Smooth muscle cell (in vitro differentiated cells): ENCODE results near the gene RALBP1. TPM values are rescaled to one million over a fixed set of nuclear protein-coding genes. Genes with fewer than 3 reads are reported as not detected.
"Not testable (repeated sequence)": the region's sequence is repeated elsewhere in the genome, so short reads cannot be mapped to it uniquely, and the experiment has no call there.

Experiments used
- DNase-seq: peaks from one replicate; lab custom pipeline; 2025; ENCODE audit not compliant: unreplicated experiment; lab: John Stamatoyannopoulos, UW
- H2AFZ ChIP-seq: fragments of 200-600 bp; sonication (generic); 2 replicates; pipeline ENCODE4 v1.6.0; 2016; ENCODE audit warnings: antibody characterized with exemption, low read depth, mild to moderate bottlenecking
- H3F3A ChIP-seq: fragments of 200-600 bp; sonication (generic); 2 replicates; pipeline ENCODE4 v1.6.0; 2017; ENCODE audit warnings: antibody characterized with exemption, low read depth
- H3K27ac ChIP-seq: fragments of 200-600 bp; sonication (generic); 2 replicates; pipeline ENCODE4 v1.5.1; 2016; ENCODE audit warnings: low read depth, mild to moderate bottlenecking
- H3K27me3 ChIP-seq: fragments of 200-600 bp; sonication (generic); 2 replicates; pipeline ENCODE4 v1.6.1; 2016; ENCODE audit warnings: low read depth, mild to moderate bottlenecking
- H3K36me3 ChIP-seq: fragments of 200-600 bp; sonication (generic); 2 replicates; pipeline ENCODE4 v1.5.1; 2016; ENCODE audit warnings: low read depth
- H3K4me1 ChIP-seq: fragments of 200-600 bp; sonication (generic); 2 replicates; pipeline ENCODE4 v1.5.1; 2016; ENCODE audit warnings: low read depth
- H3K4me2 ChIP-seq: fragments of 200-600 bp; sonication (generic); 2 replicates; pipeline ENCODE4 v1.6.0; 2016; ENCODE audit warnings: mild to moderate bottlenecking
- H3K4me3 ChIP-seq: fragments of 200-600 bp; sonication (generic); 2 replicates; pipeline ENCODE4 v1.5.1; 2016; ENCODE audit warnings: mild to moderate bottlenecking
- H3K79me2 ChIP-seq: fragments of 200-600 bp; sonication (generic); 2 replicates; pipeline ENCODE4 v1.6.0; 2016; ENCODE audit warnings: low read depth, mild to moderate bottlenecking
- H3K9ac ChIP-seq: fragments of 200-600 bp; sonication (generic); 2 replicates; pipeline ENCODE4 v1.6.0; 2016; ENCODE audit warnings: low read depth
- H3K9me3 ChIP-seq: fragments of 200-600 bp; sonication (generic); replicated peaks from 2 replicates; pipeline ENCODE4 v1.5.1; 2016; ENCODE audit warnings: low read depth
- H4K20me1 ChIP-seq: fragments of 200-600 bp; sonication (generic); 2 replicates; pipeline ENCODE4 v1.6.0; 2016; ENCODE audit warnings: low read depth
- WGBS: methylation state at CpG from one replicate; pipeline ENCODE4 v1.1.7; 2016; ENCODE audit warnings: low lambda C conversion rate; 5-methylcytosine and 5-hydroxymethylcytosine counted together
- polyA plus RNA-seq: library from polyadenylated mRNA; unstranded; fragments of >200 nt; fragmentation: Nextera tagmentation; extraction: Ambion mirVana; gene quantifications from 2 replicates; pipeline ENCODE4 v1.2.1, GENCODE V29; 2016
- total RNA-seq: library from RNA; depleted of rRNA; stranded (reverse); fragments of >200 nt; gene quantifications from 2 replicates; pipeline ENCODE4 v1.2.3, GENCODE V29; 2014
- TF ChIP-seq, protein P1 (sequence below): fragments of 200-600 bp; sonication (generic); IDR thresholded peaks from 2 replicates; pipeline ENCODE4 v1.5.1; 2017; ENCODE audit warnings: borderline replicate concordance, mild to moderate bottlenecking, antibody characterized with exemption; ENCODE audit not compliant: insufficient read depth, poor library complexity, severe bottlenecking

Gene RALBP1
- total and polyA plus RNA-seq, 2 experiments from 2014 or later: 33.3 to 33.6 TPM

GRCh38 chr18:9428862-9429661, 46.3 kb upstream of the RALBP1 start:
- TF ChIP-seq, protein P1, sequence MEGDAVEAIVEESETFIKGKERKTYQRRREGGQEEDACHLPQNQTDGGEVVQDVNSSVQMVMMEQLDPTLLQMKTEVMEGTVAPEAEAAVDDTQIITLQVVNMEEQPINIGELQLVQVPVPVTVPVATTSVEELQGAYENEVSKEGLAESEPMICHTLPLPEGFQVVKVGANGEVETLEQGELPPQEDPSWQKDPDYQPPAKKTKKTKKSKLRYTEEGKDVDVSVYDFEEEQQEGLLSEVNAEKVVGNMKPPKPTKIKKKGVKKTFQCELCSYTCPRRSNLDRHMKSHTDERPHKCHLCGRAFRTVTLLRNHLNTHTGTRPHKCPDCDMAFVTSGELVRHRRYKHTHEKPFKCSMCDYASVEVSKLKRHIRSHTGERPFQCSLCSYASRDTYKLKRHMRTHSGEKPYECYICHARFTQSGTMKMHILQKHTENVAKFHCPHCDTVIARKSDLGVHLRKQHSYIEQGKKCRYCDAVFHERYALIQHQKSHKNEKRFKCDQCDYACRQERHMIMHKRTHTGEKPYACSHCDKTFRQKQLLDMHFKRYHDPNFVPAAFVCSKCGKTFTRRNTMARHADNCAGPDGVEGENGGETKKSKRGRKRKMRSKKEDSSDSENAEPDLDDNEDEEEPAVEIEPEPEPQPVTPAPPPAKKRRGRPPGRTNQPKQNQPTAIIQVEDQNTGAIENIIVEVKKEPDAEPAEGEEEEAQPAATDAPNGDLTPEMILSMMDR: no peak
- H3F3A ChIP-seq: no peaks in the 10 kb centered on the region
- H3K4me1 ChIP-seq: peaks cover 8% of the 10 kb centered on the region
- no peak for DNase-seq
- H3K9ac ChIP-seq: no peak overlapping the region
- H3K79me2 ChIP-seq: no peaks in the 10 kb centered on the region
- 93% methylated on average over 6 of the region's 6 CpGs for WGBS
- no peak overlapping the region for H3K4me2 ChIP-seq
- no peaks in the 10 kb centered on the region for H3K9me3 ChIP-seq
- H3K36me3 ChIP-seq: no peaks in the 10 kb centered on the region
- no peak overlapping the region for H3K4me3 ChIP-seq
- no peak overlapping the region for H3K27ac ChIP-seq
- no peaks in the 10 kb centered on the region for H3K27me3 ChIP-seq
- no peak overlapping the region for H2AFZ ChIP-seq
- H4K20me1 ChIP-seq: no peaks in the 10 kb centered on the region

DNA sequence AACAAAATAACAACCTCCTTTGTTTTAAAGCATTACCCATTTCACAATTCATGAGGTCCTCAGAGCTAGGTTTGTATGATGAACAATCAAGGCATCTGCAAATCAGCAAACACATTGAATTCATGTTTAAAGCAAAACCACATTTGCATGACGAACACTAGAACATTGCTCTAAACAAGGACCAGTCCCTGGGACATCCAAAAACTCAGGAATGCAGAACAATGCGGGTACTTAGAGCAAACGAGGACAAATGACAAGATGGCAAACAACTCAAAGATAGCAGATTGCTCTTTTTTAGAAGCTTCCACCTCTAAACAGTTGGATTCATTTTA, 45.7 kb upstream of the RALBP1 start:
- TF ChIP-seq, protein P1: no peak
- H3F3A ChIP-seq: no peaks in the 10 kb centered on the region
- H3K9ac ChIP-seq: no peak overlapping the region
- H4K20me1 ChIP-seq: no peaks in the 10 kb centered on the region
- DNase-seq: no peak
- H3K79me2 ChIP-seq: no peaks in the 10 kb centered on the region
- H3K27me3 ChIP-seq: no peaks in the 10 kb centered on the region
- 78% methylated on average over 3 of the region's 3 CpGs for WGBS
- no peak overlapping the region for H3K4me3 ChIP-seq
- no peaks in the 10 kb centered on the region for H3K9me3 ChIP-seq
- H3K36me3 ChIP-seq: no peaks in the 10 kb centered on the region
- H3K4me2 ChIP-seq: no peak overlapping the region
- no peak overlapping the region for H3K27ac ChIP-seq
- peaks cover 10% of the 10 kb centered on the region for H3K4me1 ChIP-seq
- H2AFZ ChIP-seq: no peak overlapping the region

- not testable (repeated sequence) for H2AFZ ChIP-seq, H3K4me2 ChIP-seq, H3K9me3 ChIP-seq, H3K9ac ChIP-seq, H3K27ac ChIP-seq, H3K79me2 ChIP-seq, H3K4me3 ChIP-seq, H3K36me3 ChIP-seq, DNase-seq, H4K20me1 ChIP-seq, H3F3A ChIP-seq, H3K27me3 ChIP-seq
- peaks cover 17% of the 10 kb centered on the region for H3K4me1 ChIP-seq
- 96% methylated on average over 22 of the region's 22 CpGs for WGBS
Observed at GRCh38 chr18:9430315-9430714, 45.0 kb upstream of the RALBP1 start.

DNA sequence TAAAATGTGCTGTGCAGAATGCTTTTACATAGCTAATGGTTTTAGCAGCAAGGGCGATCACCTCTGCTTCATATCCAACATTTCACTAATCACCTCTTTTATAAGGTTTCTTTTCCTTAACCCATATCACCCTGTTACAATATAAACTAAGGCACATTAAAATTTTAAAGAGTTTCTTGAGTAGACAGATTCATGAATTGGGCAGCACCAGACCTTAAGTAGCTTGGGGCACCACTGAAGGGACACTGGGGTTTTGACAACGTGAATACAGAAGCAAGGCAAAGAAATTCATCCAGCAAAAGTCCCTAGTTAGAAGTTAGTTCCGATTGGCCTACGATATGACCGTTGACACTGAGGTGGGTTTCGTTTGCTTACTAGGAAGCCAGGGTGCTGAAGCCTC, 44.0 kb upstream of the RALBP1 start:
- TF ChIP-seq, protein P1: no peak
- Histone ChIP-seq H3K9ac (no peak overlapping the region), H3F3A (no peaks in the 10 kb centered on the region), H4K20me1 (no peaks in the 10 kb centered on the region), H3K4me1 (peaks cover 21% of the 10 kb centered on the region), H2AFZ (no peak overlapping the region), H3K79me2 (no peaks in the 10 kb centered on the region), H3K27me3 (no peaks in the 10 kb centered on the region), H3K9me3 (no peaks in the 10 kb centered on the region), H3K27ac (no peak overlapping the region), H3K4me3 (no peak overlapping the region), H3K4me2 (no peak overlapping the region), H3K36me3 (no peaks in the 10 kb centered on the region)
- no peak for DNase-seq
- 94% methylated on average over 6 of the region's 6 CpGs for WGBS

DNA sequence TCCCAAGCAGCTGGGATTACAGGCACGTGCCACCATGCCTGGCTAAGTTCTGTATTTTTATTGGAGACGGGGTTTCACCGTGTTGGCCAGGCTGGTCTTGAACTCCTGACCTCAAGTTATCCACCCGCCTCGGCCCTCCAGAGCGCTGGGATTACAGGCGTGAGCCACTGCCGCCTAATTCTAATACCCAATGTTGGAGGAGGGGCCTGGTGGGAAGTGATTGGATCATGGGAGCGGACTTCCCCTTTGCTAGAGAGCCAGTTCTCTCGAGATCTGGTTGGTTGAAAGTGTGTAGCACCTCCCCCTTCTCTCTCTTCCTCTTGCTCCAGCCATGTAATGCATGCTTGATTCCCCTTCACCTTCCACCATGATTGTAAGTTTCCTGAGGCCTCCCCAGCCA, 42.2 kb upstream of the RALBP1 start:
- H3K4me2 ChIP-seq, H3K9me3 ChIP-seq, H3K79me2 ChIP-seq, H4K20me1 ChIP-seq, DNase-seq, H3K4me3 ChIP-seq, H3K27me3 ChIP-seq, H3K36me3 ChIP-seq, H3K9ac ChIP-seq, H3F3A ChIP-seq, H3K27ac ChIP-seq: not testable (repeated sequence)
- H2AFZ ChIP-seq: peak overlapping the region; percentile 87
- H3K4me1 ChIP-seq: peaks cover 33% of the 10 kb centered on the region
- WGBS: 94% methylated on average over 10 of the region's 10 CpGs
